CD4-positive, alpha-beta T cell (primary cell): Measurements from ENCODE around the gene ITSN1. TPM values are rescaled to one million over a fixed set of nuclear protein-coding genes. Genes with fewer than 3 reads are reported as not detected.

Experiments
- ATAC-seq: fragments of 200-7000 bp; cut with Tn5 transposase; one replicate; pipeline ENCODE4 v1.10.0; 2022; ENCODE audit warnings: mild to moderate bottlenecking; ENCODE audit not compliant: poor library complexity
- CTCF ChIA-PET: fragments of 350-600 bp; sonication (Branson Sonifier 250); formaldehyde crosslinking; loops from one replicate; lab custom pipeline; 2021; ENCODE audit warnings: antibody characterized with exemption, inconsistent platforms; lab: Charles Lee
- POLR2A ChIA-PET: fragments of 350-600 bp; sonication (Branson Sonifier 250); formaldehyde crosslinking; loops from one replicate; lab custom pipeline; 2021; ENCODE audit warnings: antibody characterized with exemption, inconsistent platforms; lab: Charles Lee
- DNase-seq, 14 experiments: peaks; one replicate each; pipeline ENCODE4 v3.0.0-alpha.2; 2013 to 2020; ENCODE audit warnings: mixed read lengths in 2 of 14
- H3K27ac ChIP-seq, 2 donors: one replicate each; pipeline versions ENCODE4 v1.5.1 to v1.7.0; 2013; ENCODE audit warnings: low read length in 2 of 2, low read depth in 1 of 2, mild to moderate bottlenecking in 1 of 2
- H3K27me3 ChIP-seq, 2 experiments: 1 replicate in 1 of 2; 2 replicates in 1 of 2; pipeline versions ENCODE4 v1.6.1 to v1.7.0; 2013; ENCODE audit warnings: low read length in 2 of 2, control low read depth in 1 of 2, mild to moderate bottlenecking in 1 of 2, moderate library complexity in 1 of 2; ENCODE audit not compliant: insufficient read depth in 2 of 2, control insufficient read depth in 1 of 2
- H3K36me3 ChIP-seq: one replicate; pipeline ENCODE4 v1.6.1; 2013; ENCODE audit warnings: low read length, control low read depth; ENCODE audit not compliant: insufficient read depth
- H3K4me1 ChIP-seq: one replicate; pipeline ENCODE4 v1.6.1; 2013; ENCODE audit warnings: low read length, control low read depth; ENCODE audit not compliant: insufficient read depth
- H3K4me3 ChIP-seq: one replicate; pipeline ENCODE4 v1.5.1; 2013; ENCODE audit warnings: mild to moderate bottlenecking, low read length, moderate library complexity
- H3K9me3 ChIP-seq, 2 experiments: 1 replicate in 1 of 2; 2 replicates in 1 of 2; pipeline versions ENCODE4 v1.6.1 to v1.7.0; 2013; ENCODE audit warnings: low read length in 2 of 2, mild to moderate bottlenecking in 2 of 2, control low read depth in 1 of 2, moderate library complexity in 1 of 2; ENCODE audit not compliant: control insufficient read depth in 1 of 2, insufficient read depth in 1 of 2
- H3K27ac Mint-ChIP-seq: one replicate; pipeline ENCODE4 v1.8.0; 2020; ENCODE audit warnings: mixed read lengths
- H3K27me3 Mint-ChIP-seq: one replicate; pipeline ENCODE4 v1.8.0; 2021; ENCODE audit warnings: mixed read lengths
- H3K36me3 Mint-ChIP-seq: one replicate; pipeline ENCODE4 v1.8.0; 2021; ENCODE audit warnings: low read depth, mixed read lengths
- H3K4me1 Mint-ChIP-seq: one replicate; pipeline ENCODE4 v1.8.0; 2021; ENCODE audit warnings: low read depth, mixed read lengths
- H3K4me3 Mint-ChIP-seq: one replicate; pipeline ENCODE4 v1.8.0; 2020; ENCODE audit warnings: mild to moderate bottlenecking, mixed read lengths
- H3K9me3 Mint-ChIP-seq: one replicate; pipeline ENCODE4 v1.8.0; 2020; ENCODE audit warnings: mixed read lengths
- intact Hi-C, 2 experiments: fragments of 100-400 bp; cut with DNase I in 1 of 2; cut with micrococcal nuclease in 1 of 2; formaldehyde crosslinking; loops; one replicate each; pipeline versions ENCODE4 v1.15.1 to v1.9.0; 2023 to 2025; cut with DNase I, micrococcal nuclease
- total RNA-seq, 174 experiments: library from RNA in 2 of 174; stranded (reverse) in 2 of 174; gene quantifications; one replicate each; pipeline ENCODE4 v1.2.3 and lab custom pipeline; 2021 to 2026
- TF ChIP-seq, protein P1 (sequence below): fragments of 200-600 bp; IDR thresholded peaks from one replicate; pipeline ENCODE4 v1.8.0; 2022; ENCODE audit warnings: antibody characterized with exemption, mild to moderate bottlenecking

Gene ITSN1
- total RNA-seq, 2 experiments from 2014 or later, result 2.1 to 3.0 TPM

GRCh38 chr21:33810766-33811165 lies 168.5 kb downstream of the ITSN1 start:
- Histone ChIP-seq H3K9me3 (no peaks in the 10 kb centered on the region), H3K4me3 (no peak overlapping the region), H3K27ac (no peak overlapping the region), H3K27me3 (no peaks in the 10 kb centered on the region), H3K4me1 (no peaks in the 10 kb centered on the region), H3K36me3 (no peaks in the 10 kb centered on the region)
- Mint-ChIP-seq H3K9me3 (no peaks in the 10 kb centered on the region), H3K36me3 (no peaks in the 10 kb centered on the region), H3K4me1 (no peaks in the 10 kb centered on the region), H3K4me3 (no peak overlapping the region), H3K27ac (no peak overlapping the region), H3K27me3 (no peaks in the 10 kb centered on the region)
- intact Hi-C loops, result no loop called here
- ATAC-seq (no peak), DNase-seq (no peak)
- ChIA-PET POLR2A (no interaction called here), CTCF (no interaction called here)
- TF ChIP-seq, protein P1, sequence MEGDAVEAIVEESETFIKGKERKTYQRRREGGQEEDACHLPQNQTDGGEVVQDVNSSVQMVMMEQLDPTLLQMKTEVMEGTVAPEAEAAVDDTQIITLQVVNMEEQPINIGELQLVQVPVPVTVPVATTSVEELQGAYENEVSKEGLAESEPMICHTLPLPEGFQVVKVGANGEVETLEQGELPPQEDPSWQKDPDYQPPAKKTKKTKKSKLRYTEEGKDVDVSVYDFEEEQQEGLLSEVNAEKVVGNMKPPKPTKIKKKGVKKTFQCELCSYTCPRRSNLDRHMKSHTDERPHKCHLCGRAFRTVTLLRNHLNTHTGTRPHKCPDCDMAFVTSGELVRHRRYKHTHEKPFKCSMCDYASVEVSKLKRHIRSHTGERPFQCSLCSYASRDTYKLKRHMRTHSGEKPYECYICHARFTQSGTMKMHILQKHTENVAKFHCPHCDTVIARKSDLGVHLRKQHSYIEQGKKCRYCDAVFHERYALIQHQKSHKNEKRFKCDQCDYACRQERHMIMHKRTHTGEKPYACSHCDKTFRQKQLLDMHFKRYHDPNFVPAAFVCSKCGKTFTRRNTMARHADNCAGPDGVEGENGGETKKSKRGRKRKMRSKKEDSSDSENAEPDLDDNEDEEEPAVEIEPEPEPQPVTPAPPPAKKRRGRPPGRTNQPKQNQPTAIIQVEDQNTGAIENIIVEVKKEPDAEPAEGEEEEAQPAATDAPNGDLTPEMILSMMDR, result no peak

DNA sequence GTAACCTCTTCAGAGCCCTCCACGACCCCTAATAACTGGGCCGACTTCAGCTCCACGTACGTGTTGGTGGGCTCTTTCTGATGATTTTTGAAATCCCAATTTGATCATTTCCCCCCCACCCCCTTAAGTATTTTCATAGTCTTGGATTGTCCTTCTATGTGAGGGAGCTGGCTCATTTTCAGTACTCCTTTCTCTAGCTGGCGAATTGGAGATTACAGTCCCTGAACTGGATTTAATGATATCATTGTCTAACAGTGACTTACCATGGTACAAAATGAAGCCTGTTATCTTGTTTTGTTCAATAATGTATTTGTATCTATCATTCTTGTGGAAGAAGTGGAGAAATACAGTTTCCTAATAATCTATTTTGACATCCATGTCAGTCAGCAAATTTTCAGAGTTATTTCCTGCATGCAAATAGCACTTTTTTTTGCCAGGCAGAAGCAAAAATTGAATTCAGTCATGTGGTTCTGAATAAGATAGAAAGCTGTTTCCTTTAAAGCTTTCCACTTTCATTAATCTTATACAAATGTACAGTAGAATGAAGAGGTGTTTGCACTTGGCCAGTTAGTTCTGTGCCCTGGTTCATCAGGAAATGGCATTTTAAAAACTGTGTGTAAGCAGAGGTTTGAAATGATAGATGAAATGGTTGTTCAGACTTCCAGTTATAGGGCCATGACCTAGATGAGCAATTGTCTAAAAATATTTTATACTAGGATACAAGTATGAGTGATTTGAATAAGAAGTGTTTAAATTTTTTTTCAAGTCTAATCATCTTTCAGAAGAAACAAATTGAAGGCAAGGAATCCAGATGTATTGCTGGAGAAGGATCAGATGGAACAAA lies 169.1 kb downstream of the ITSN1 start:
- Histone ChIP-seq H3K4me1 (no peaks in the 10 kb centered on the region), H3K9me3 (no peaks in the 10 kb centered on the region), H3K27ac (no peak overlapping the region), H3K27me3 (no peaks in the 10 kb centered on the region), H3K36me3 (no peaks in the 10 kb centered on the region), H3K4me3 (no peak overlapping the region)
- POLR2A ChIA-PET, result no interaction called here
- intact Hi-C loops, result no loop called here
- H3K27me3 Mint-ChIP-seq, result no peaks in the 10 kb centered on the region
- DNase-seq, result no peak
- CTCF ChIA-PET, result no interaction called here
- H3K36me3 Mint-ChIP-seq, result no peaks in the 10 kb centered on the region
- no peak overlapping the region for H3K27ac Mint-ChIP-seq
- ATAC-seq, result no peak
- no peaks in the 10 kb centered on the region for H3K4me1 Mint-ChIP-seq
- H3K9me3 Mint-ChIP-seq, result no peaks in the 10 kb centered on the region
- no peak overlapping the region for H3K4me3 Mint-ChIP-seq
- TF ChIP-seq, protein P1, result no peak

DNA sequence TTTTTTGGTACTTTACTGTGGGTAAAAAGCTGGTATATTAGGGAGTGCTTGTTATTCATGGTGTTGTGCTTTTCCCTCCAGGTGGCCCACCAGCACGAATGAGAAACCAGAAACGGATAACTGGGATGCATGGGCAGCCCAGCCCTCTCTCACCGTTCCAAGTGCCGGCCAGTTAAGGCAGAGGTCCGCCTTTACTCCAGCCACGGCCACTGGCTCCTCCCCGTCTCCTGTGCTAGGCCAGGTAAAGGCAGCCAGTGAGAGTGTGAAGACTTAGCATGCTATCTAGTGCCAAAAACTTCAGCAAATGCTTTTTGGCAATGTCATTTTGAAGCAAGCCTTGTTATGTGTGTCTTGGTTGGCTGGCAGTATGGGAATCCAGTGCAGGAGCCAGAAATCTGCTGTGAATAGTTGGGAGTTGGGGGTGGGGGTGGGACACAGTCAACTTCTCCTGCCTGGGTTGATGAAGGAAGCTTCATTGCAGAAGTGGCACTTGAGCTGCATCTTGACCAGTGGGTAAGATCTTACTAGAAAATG lies 171.6 kb downstream of the ITSN1 start:
- no peak overlapping the region for H3K4me3 Mint-ChIP-seq
- H3K4me3 ChIP-seq, result no peak overlapping the region
- ATAC-seq (no peak), DNase-seq (no peak)
- POLR2A ChIA-PET, result no interaction called here
- H3K9me3 Mint-ChIP-seq, result no peaks in the 10 kb centered on the region
- H3K27ac Mint-ChIP-seq, result no peak overlapping the region
- no peaks in the 10 kb centered on the region for H3K27me3 ChIP-seq
- H3K4me1 Mint-ChIP-seq, result no peaks in the 10 kb centered on the region
- H3K27ac ChIP-seq, result no peak overlapping the region
- CTCF ChIA-PET, result no interaction called here
- no peaks in the 10 kb centered on the region for H3K27me3 Mint-ChIP-seq
- intact Hi-C loops, result no loop called here
- H3K36me3 ChIP-seq, result no peaks in the 10 kb centered on the region
- H3K4me1 ChIP-seq, result no peaks in the 10 kb centered on the region
- H3K9me3 ChIP-seq, result no peaks in the 10 kb centered on the region
- no peaks in the 10 kb centered on the region for H3K36me3 Mint-ChIP-seq
- TF ChIP-seq, protein P1, result no peak
